Activated CD8-positive, alpha-beta T cell treated with anti-CD3 and anti-CD28 coated beads for 36 hours (primary cell): ENCODE data around the gene TRMT44. TPM values are rescaled to one million over a fixed set of nuclear protein-coding genes. Genes with fewer than 3 reads are reported as not detected.

Source experiments
- ATAC-seq: fragments of 200-7000 bp; cut with Tn5 transposase; one replicate; pipeline ENCODE4 v1.10.0; 2021; ENCODE audit warnings: mild to moderate bottlenecking, moderate library complexity
- CTCF ChIA-PET: fragments of 350-600 bp; sonication (Branson Sonifier 250); formaldehyde crosslinking; loops from one replicate; lab custom pipeline; 2021; ENCODE audit warnings: antibody characterized with exemption; lab: Charles Lee
- POLR2A ChIA-PET: fragments of 350-600 bp; sonication (Branson Sonifier 250); formaldehyde crosslinking; loops from one replicate; lab custom pipeline; 2021; ENCODE audit warnings: antibody characterized with exemption; lab: Charles Lee
- DNase-seq: peaks from one replicate; pipeline ENCODE4 v3.0.0-alpha.2; 2020
- H3K27ac Mint-ChIP-seq: one replicate; pipeline ENCODE4 v1.8.0; 2021; ENCODE audit warnings: mild to moderate bottlenecking, mixed read lengths
- H3K27me3 Mint-ChIP-seq: one replicate; pipeline ENCODE4 v1.8.0; 2021; ENCODE audit warnings: mixed read lengths
- H3K36me3 Mint-ChIP-seq: one replicate; pipeline ENCODE4 v1.8.0; 2021; ENCODE audit warnings: low read depth, mixed read lengths
- H3K4me1 Mint-ChIP-seq: one replicate; pipeline ENCODE4 v1.8.0; 2021; ENCODE audit warnings: low read depth, mixed read lengths
- H3K4me3 Mint-ChIP-seq: one replicate; pipeline ENCODE4 v1.8.0; 2021; ENCODE audit warnings: mild to moderate bottlenecking, moderate library complexity, mixed read lengths
- H3K9me3 Mint-ChIP-seq: one replicate; pipeline ENCODE4 v1.8.0; 2021; ENCODE audit warnings: mixed read lengths
- intact Hi-C: fragments of 100-400 bp; cut with micrococcal nuclease; formaldehyde crosslinking; loops from one replicate; pipeline ENCODE4 v1.10.0; 2022
- total RNA-seq, 2 experiments: library from RNA; stranded (reverse); gene quantifications; one replicate each; pipeline ENCODE4 v1.2.3, GENCODE V29; 2021
- TF ChIP-seq, protein P1 (sequence below): fragments of 200-600 bp; IDR thresholded peaks from one replicate; pipeline ENCODE4 v1.8.0; 2022; ENCODE audit warnings: antibody characterized with exemption, mild to moderate bottlenecking

Gene TRMT44
- total RNA-seq, 2 experiments from 2014 or later = 25.5 to 26.3 TPM

GRCh38 chr4:8393593-8394038 lies 47.0 kb upstream of the TRMT44 start:
- ATAC-seq (no peak), DNase-seq (no peak)
- no peak overlapping the region for H3K4me3 Mint-ChIP-seq
- TF ChIP-seq, protein P1, sequence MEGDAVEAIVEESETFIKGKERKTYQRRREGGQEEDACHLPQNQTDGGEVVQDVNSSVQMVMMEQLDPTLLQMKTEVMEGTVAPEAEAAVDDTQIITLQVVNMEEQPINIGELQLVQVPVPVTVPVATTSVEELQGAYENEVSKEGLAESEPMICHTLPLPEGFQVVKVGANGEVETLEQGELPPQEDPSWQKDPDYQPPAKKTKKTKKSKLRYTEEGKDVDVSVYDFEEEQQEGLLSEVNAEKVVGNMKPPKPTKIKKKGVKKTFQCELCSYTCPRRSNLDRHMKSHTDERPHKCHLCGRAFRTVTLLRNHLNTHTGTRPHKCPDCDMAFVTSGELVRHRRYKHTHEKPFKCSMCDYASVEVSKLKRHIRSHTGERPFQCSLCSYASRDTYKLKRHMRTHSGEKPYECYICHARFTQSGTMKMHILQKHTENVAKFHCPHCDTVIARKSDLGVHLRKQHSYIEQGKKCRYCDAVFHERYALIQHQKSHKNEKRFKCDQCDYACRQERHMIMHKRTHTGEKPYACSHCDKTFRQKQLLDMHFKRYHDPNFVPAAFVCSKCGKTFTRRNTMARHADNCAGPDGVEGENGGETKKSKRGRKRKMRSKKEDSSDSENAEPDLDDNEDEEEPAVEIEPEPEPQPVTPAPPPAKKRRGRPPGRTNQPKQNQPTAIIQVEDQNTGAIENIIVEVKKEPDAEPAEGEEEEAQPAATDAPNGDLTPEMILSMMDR = no peak
- no peak overlapping the region for H3K27ac Mint-ChIP-seq
- intact Hi-C loops = no loop called here
- peaks cover 10% of the 10 kb centered on the region for H3K36me3 Mint-ChIP-seq
- no peaks in the 10 kb centered on the region for H3K9me3 Mint-ChIP-seq
- no peaks in the 10 kb centered on the region for H3K27me3 Mint-ChIP-seq
- CTCF ChIA-PET = interaction anchor here (1.2 kb wide), 1 partner anchor 152 kb away, joined by 3 read pairs; no protein-coding TSS in a partner anchor
- H3K4me1 Mint-ChIP-seq = peaks cover 6% of the 10 kb centered on the region
- POLR2A ChIA-PET = no interaction called here

DNA sequence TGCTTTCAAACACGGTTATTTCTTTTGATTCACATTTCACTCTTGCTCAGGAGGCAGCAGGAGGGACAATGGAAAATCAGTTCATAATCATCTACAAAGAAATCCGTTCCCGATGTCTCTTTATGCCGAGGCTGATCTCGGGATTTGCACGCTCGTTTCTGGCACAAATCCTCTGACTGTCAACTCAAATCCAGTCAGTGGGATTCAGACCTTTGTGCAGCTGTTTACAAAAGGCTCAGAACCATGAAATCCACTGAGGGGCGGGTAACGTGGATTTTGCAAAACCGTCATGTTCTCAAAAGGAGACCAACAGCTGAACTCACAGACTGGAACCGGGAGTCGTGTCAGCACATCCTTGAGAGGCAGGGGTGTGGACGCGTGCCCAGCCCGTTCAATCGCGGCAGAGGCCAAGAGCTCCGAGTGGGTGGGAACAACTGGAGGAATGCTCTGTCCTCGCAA lies 46.5 kb upstream of the TRMT44 start:
- CTCF ChIA-PET = interaction anchor here (1.2 kb wide), 1 partner anchor 152 kb away, joined by 3 read pairs; no protein-coding TSS in a partner anchor
- intact Hi-C loops = no loop called here
- POLR2A ChIA-PET = no interaction called here
- DNase-seq (no peak), ATAC-seq (no peak)
- no peaks in the 10 kb centered on the region for H3K9me3 Mint-ChIP-seq
- H3K4me3 Mint-ChIP-seq = no peak overlapping the region
- peaks cover 6% of the 10 kb centered on the region for H3K4me1 Mint-ChIP-seq
- TF ChIP-seq, protein P1 = no peak
- H3K36me3 Mint-ChIP-seq = peaks cover 10% of the 10 kb centered on the region
- H3K27ac Mint-ChIP-seq = no peak overlapping the region
- no peaks in the 10 kb centered on the region for H3K27me3 Mint-ChIP-seq

DNA sequence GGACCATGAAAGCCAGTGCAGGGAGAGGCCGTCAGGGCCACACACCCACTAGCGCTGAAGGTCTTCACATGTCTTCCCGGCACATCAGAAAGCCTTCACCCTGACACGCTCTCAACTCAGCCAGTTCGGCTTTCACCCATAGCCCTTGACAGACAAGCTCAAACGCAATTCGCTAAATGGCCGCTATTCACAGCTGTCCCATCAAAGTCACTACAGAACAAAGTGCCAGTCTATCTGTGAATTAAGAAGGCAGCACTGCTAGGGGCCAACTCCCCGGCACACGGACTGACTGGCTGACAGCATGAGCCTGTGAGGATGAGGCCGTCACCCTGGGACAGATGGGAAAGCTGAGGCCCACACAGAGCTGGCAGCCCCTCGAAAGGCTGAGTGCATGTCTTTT lies 45.8 kb upstream of the TRMT44 start:
- Mint-ChIP-seq H3K9me3 (no peaks in the 10 kb centered on the region), H3K36me3 (peaks cover 10% of the 10 kb centered on the region), H3K4me1 (peaks cover 6% of the 10 kb centered on the region), H3K27ac (no peak overlapping the region), H3K4me3 (no peak overlapping the region), H3K27me3 (no peaks in the 10 kb centered on the region)
- ATAC-seq (no peak), DNase-seq (no peak)
- CTCF ChIA-PET = interaction anchor here (1.2 kb wide), 1 partner anchor 153 kb away, joined by 3 read pairs; no protein-coding TSS in a partner anchor
- TF ChIP-seq, protein P1 = no peak
- POLR2A ChIA-PET = no interaction called here
- intact Hi-C loops = no loop called here

GRCh38 chr4:8395504-8396296 lies 44.9 kb upstream of the TRMT44 start:
- ChIA-PET POLR2A (no interaction called here), CTCF (no interaction called here)
- Mint-ChIP-seq H3K27ac (no peak overlapping the region), H3K9me3 (no peaks in the 10 kb centered on the region), H3K4me3 (no peak overlapping the region), H3K36me3 (peaks cover 10% of the 10 kb centered on the region), H3K27me3 (no peaks in the 10 kb centered on the region), H3K4me1 (peaks cover 6% of the 10 kb centered on the region)
- no peak for DNase-seq
- no peak for ATAC-seq
- intact Hi-C loops = no loop called here
- TF ChIP-seq, protein P1 = no peak

DNA sequence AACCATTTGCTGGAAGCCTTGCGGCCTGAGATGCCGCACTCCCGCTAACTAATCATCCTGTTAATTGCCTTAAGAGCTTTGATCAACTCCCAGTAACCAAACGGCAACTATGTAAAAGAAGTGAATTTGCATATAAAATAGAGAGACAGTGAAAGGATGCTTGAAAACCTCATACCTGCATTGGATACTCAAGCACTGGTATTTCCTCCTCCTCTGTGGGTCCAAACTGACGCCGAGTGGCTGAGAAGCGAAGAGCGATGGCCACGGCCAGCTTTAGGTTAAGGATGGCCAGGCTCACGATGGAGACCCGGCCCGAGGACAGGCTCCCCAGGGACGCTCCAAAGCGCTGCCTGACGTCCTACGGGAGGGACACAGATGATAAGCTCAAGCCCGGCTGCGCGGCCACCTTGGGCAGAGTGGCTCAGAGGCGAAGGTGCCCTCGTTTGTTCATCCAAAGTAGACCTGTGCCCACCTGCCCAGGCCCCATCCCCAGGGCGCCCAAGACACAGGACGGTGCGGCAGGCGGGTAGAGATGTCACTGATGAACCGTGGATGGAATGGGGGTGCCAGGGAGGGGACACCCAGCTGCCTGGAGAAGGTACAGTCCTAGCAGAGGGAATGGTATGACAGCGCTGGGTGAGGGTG lies 43.7 kb upstream of the TRMT44 start:
- intact Hi-C loops = no loop called here
- no peak overlapping the region for H3K4me3 Mint-ChIP-seq
- ATAC-seq = no peak
- DNase-seq = no peak
- H3K27ac Mint-ChIP-seq = no peak overlapping the region
- ChIA-PET POLR2A (interaction anchor here (0.6 kb wide), 1 partner anchor 155 kb away, joined by 3 read pairs; no protein-coding TSS in a partner anchor), CTCF (no interaction called here)
- TF ChIP-seq, protein P1 = no peak
- H3K4me1 Mint-ChIP-seq = peaks cover 4% of the 10 kb centered on the region
- H3K36me3 Mint-ChIP-seq = peaks cover 10% of the 10 kb centered on the region
- H3K27me3 Mint-ChIP-seq = no peaks in the 10 kb centered on the region
- H3K9me3 Mint-ChIP-seq = no peaks in the 10 kb centered on the region
